MCF 10A (cell line): ENCODE results near the gene HOXA1. TPM values are rescaled to one million over a fixed set of nuclear protein-coding genes. Genes with fewer than 3 reads are reported as not detected.
A peak's percentile ranks its signal among the peaks of the same experiment; 100 is the strongest.

Experiments used
- BruUV-seq: library from RNA; stranded (reverse); fragments of 400-500 nt; replicated peaks from 2 replicates; lab custom pipeline; 2021; lab: Mats Ljungman, UMichigan
- CTCF ChIA-PET: fragments of 300-600 bp; sonication (Branson Sonifier 250); formaldehyde crosslinking; extraction: SDS; loops from one replicate; lab custom pipeline; 2021; ENCODE audit warnings: antibody characterized with exemption, inconsistent platforms; lab: Yijun Ruan, JAX
- POLR2A ChIA-PET: fragments of 300-600, 350-650 bp; sonication (Branson Sonifier 250); formaldehyde crosslinking; extraction: SDS; loops from one replicate; lab custom pipeline; 2020; ENCODE audit warnings: antibody characterized with exemption, inconsistent platforms; lab: Yijun Ruan, JAX
- DNase-seq: peaks from one replicate; pipeline ENCODE4 v3.0.0-alpha.2; 2018; ENCODE audit not compliant: unreplicated experiment
- H3K27ac Mint-ChIP-seq: one replicate; pipeline ENCODE4 v1.8.0; 2022; ENCODE audit warnings: mild to moderate bottlenecking, low read depth, mixed read lengths; ENCODE audit not compliant: unreplicated experiment
- H3K27me3 Mint-ChIP-seq: one replicate; pipeline ENCODE4 v1.8.0; 2022; ENCODE audit warnings: mixed read lengths; ENCODE audit not compliant: insufficient read depth, unreplicated experiment
- H3K36me3 Mint-ChIP-seq: one replicate; pipeline ENCODE4 v1.8.0; 2022; ENCODE audit warnings: mild to moderate bottlenecking, moderate library complexity, mixed read lengths; ENCODE audit not compliant: insufficient read depth, unreplicated experiment
- H3K4me1 Mint-ChIP-seq: one replicate; pipeline ENCODE4 v1.8.0; 2022; ENCODE audit warnings: mixed read lengths; ENCODE audit not compliant: insufficient read depth, unreplicated experiment
- H3K4me3 Mint-ChIP-seq: one replicate; pipeline ENCODE4 v1.8.0; 2022; ENCODE audit warnings: mild to moderate bottlenecking, moderate library complexity, mixed read lengths; ENCODE audit not compliant: unreplicated experiment
- H3K9me3 Mint-ChIP-seq: one replicate; pipeline ENCODE4 v1.8.0; 2022; ENCODE audit warnings: mixed read lengths; ENCODE audit not compliant: unreplicated experiment
- intact Hi-C: fragments of 100-400 bp; cut with micrococcal nuclease; formaldehyde crosslinking; loops from 2 replicates; pipeline ENCODE4 v1.14.1; 2022
- total RNA-seq: library from RNA; stranded (reverse); gene quantifications from 2 replicates; pipeline ENCODE4 v1.2.3, GENCODE V29; 2022
- TF ChIP-seq, protein P1 (sequence below): fragments of 200-600 bp; IDR thresholded peaks from one replicate; pipeline ENCODE4 v1.8.0; 2022; ENCODE audit warnings: antibody characterized with exemption, mild to moderate bottlenecking; ENCODE audit not compliant: unreplicated experiment

The HOXA1 gene
- total RNA-seq, 1 experiment from 2014 or later: 5.6 TPM

DNA sequence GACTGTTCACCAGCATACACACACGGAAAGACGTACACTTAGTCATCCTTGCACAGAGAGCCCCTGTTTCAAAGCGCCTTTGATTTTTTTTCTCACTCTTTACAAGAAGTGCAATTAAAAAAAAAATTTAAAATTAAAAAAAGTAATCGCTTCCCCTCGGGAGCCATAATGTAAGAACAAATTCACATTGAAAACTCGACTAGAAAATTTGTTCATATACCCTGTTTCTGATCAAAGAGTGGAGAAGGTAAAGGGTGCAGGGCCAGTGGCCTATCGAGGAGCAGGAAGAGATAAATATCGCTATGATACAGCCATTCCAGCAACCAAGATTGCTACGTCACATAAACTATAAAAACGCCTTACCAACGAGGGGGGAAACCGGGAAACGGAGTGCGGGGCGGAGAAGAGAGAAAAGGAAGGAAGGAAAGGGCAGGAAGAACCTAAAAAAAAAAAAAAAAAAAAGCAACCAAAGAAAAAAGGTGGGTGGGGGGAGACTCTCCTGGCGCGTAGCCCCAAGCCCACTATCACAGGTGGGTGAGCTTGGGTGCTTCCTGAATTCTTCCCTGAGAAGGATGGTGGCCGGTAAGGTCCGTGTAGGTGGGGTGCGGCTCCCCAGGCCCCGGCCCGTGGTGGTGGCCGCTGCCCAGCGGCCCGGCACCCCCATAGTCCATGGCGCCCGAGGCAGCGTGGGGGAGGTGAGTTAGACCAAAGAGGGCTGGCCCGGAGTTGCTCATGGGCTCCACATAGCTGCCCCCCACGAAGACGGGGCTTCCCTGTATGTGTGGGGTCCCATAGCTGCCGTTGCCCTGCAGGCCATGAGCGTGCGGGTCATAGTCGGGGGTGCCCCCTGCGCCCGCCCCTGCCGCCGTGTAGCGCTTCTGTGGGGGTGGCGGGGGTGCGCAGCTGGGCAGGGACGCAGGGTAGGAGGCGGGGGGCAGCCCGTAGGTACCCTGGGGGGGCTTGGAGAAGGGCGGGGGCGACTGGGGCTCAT is 11.9 kb upstream of the HOXA1 start:
- Mint-ChIP-seq H3K27ac (peak overlapping the region; percentile 99), H3K27me3 (no peaks in the 10 kb centered on the region), H3K9me3 (no peaks in the 10 kb centered on the region), H3K36me3 (peaks cover 48% of the 10 kb centered on the region), H3K4me1 (peaks cover 35% of the 10 kb centered on the region), H3K4me3 (peak overlapping the region; percentile 87)
- intact Hi-C loops: no loop called here
- TSS peak; percentile 40 for BruUV-seq
- TF ChIP-seq, protein P1, sequence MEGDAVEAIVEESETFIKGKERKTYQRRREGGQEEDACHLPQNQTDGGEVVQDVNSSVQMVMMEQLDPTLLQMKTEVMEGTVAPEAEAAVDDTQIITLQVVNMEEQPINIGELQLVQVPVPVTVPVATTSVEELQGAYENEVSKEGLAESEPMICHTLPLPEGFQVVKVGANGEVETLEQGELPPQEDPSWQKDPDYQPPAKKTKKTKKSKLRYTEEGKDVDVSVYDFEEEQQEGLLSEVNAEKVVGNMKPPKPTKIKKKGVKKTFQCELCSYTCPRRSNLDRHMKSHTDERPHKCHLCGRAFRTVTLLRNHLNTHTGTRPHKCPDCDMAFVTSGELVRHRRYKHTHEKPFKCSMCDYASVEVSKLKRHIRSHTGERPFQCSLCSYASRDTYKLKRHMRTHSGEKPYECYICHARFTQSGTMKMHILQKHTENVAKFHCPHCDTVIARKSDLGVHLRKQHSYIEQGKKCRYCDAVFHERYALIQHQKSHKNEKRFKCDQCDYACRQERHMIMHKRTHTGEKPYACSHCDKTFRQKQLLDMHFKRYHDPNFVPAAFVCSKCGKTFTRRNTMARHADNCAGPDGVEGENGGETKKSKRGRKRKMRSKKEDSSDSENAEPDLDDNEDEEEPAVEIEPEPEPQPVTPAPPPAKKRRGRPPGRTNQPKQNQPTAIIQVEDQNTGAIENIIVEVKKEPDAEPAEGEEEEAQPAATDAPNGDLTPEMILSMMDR: no peak
- DNase-seq: peak; percentile 49
- POLR2A ChIA-PET: interaction anchor here (0.5 to 15.3 kb wide), 11 partner anchors 10 to 260 kb away, joined by 3 to 238 read pairs (median 25); partner anchors contain the start of genes HOXA1, HOXA5 and SKAP2
- CTCF ChIA-PET: interaction anchor here (0.7 to 2.1 kb wide), 6 partner anchors 7 to 255 kb away, joined by 3 to 8 read pairs (median 4); partner anchors contain the start of gene HOXA4

DNA sequence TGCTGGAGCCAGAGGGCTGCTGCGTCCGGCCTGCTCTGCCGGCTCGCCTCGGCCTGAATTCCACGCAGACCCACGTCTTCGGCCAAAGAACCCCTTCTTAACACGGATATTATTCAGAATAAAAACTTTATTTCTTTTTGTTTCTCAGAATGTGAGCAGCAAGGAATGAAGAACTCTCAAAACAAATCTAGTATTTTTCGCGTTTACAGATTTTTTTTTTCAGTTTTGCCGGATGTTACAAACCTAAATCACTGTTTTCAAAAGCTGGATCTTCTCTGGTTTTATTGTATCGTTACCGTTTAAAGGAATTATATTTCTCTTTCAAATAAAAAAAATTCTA is 11.1 kb upstream of the HOXA1 start:
- Mint-ChIP-seq H3K4me3 (peak overlapping the region; percentile 87), H3K4me1 (peaks cover 38% of the 10 kb centered on the region), H3K36me3 (peaks cover 49% of the 10 kb centered on the region), H3K27me3 (no peaks in the 10 kb centered on the region), H3K9me3 (no peaks in the 10 kb centered on the region), H3K27ac (peak overlapping the region; percentile 99)
- intact Hi-C loops: no loop called here
- BruUV-seq: no TSS peak
- ChIA-PET POLR2A (interaction anchor here (0.7 to 7.6 kb wide), 8 partner anchors 9 to 1111 kb away, joined by 3 to 238 read pairs (median 31); partner anchors contain the start of genes HOXA1, HOXA5 and SKAP2), CTCF (interaction anchor here (0.7 to 3.1 kb wide), 6 partner anchors 8 to 253 kb away, joined by 3 to 16 read pairs (median 4); no protein-coding TSS in a partner anchor)
- no peak for DNase-seq
- TF ChIP-seq, protein P1: no peak

DNA sequence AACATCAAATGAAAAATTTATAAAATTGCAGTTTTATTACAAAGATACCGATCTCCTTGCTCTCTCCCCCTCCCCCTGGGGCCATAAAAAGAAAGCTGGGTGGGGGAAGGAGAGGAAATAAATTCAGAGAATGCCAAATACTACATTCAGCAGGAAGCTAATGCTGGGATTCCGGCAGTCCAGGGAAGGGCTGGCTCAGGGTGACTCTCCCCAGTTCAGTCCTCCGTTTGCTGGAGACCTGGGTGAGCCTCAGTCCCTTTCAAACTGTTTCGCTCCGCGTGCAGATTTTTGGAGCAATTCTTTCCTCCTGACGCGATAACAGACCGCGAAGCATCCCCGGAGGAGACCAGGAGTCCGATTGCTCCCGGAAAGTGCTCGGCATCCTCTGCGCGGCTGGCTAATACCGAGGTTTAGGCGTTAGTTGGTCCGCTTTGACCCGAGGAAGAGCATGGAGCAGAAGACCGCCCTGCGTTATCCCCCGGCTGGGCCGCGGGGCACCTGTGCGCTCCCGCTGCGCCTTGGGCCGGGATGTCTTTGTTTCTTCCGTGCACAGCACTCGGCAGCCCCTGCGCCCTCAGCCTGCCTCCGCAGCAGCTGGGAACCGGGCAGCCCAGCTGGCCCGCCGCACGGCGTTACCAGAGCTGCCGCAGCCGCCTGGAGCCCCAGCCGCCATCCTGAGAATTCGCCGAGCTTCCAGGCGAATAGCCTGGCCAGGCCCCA is 10.5 kb upstream of the HOXA1 start:
- Mint-ChIP-seq H3K27ac (peak overlapping the region; percentile 99), H3K9me3 (no peaks in the 10 kb centered on the region), H3K36me3 (peaks cover 48% of the 10 kb centered on the region), H3K4me1 (peaks cover 38% of the 10 kb centered on the region), H3K4me3 (peak overlapping the region; percentile 87), H3K27me3 (no peaks in the 10 kb centered on the region)
- DNase-seq: peak; percentile 42
- intact Hi-C loops: no loop called here
- ChIA-PET POLR2A (interaction anchor here (0.7 to 7.6 kb wide), 9 partner anchors 9 to 1110 kb away, joined by 3 to 238 read pairs (median 25); partner anchors contain the start of genes HOXA1, HOXA5 and SKAP2), CTCF (interaction anchor here (1.0 to 3.1 kb wide), 10 partner anchors 9 to 252 kb away, joined by 3 to 19 read pairs (median 4); partner anchors contain the start of gene HOXA5)
- TF ChIP-seq, protein P1: no peak
- BruUV-seq: no TSS peak
